HFFc6 (cell line): ENCODE data around the gene ISL1. TPM values are rescaled to one million over a fixed set of nuclear protein-coding genes. Genes with fewer than 3 reads are reported as not detected.

ENCODE experiments used
- DNase-seq: peaks from one replicate; pipeline ENCODE4 v3.0.0-alpha.2; 2018
- H3K27ac Mint-ChIP-seq: 2 replicates; pipeline ENCODE4 v1.8.0; 2020; ENCODE audit warnings: mild to moderate bottlenecking, mixed read lengths
- H3K27me3 Mint-ChIP-seq: 2 replicates; pipeline ENCODE4 v1.8.0; 2021; ENCODE audit warnings: mild to moderate bottlenecking, moderate library complexity, mixed read lengths; ENCODE audit not compliant: insufficient read depth
- H3K36me3 Mint-ChIP-seq: 2 replicates; pipeline ENCODE4 v1.8.0; 2021; ENCODE audit warnings: low read depth, mixed read lengths
- H3K4me1 Mint-ChIP-seq: 2 replicates; pipeline ENCODE4 v1.8.0; 2020; ENCODE audit warnings: low read depth, mixed read lengths
- H3K4me3 Mint-ChIP-seq: 2 replicates; pipeline ENCODE4 v1.8.0; 2020; ENCODE audit warnings: mild to moderate bottlenecking, moderate library complexity, mixed read lengths
- H3K9me3 Mint-ChIP-seq: 2 replicates; pipeline ENCODE4 v1.8.0; 2020; ENCODE audit warnings: mild to moderate bottlenecking, mixed read lengths
- CTCF ChIP-seq: fragments of 200-600 bp; sonication (generic); IDR thresholded peaks from 2 replicates; pipeline ENCODE4 v1.5.0; 2021; ENCODE audit warnings: antibody characterized with exemption, mild to moderate bottlenecking
- total RNA-seq, 6 experiments: library from RNA; stranded (reverse); fragmentation: NEBNext Ultra II Directional; extraction: Animal tissue kit (Norgen Biotek cat#: 25700); gene quantifications; 2 replicates in 1 of 6; 3 replicates in 5 of 6; pipeline ENCODE4 v1.2.3, GENCODE V29; 2021

ISL1 gene
- total RNA-seq, 6 experiments from 2014 or later: 0.48 to 4.1 (median 0.67) TPM

GRCh38 chr5:51378061-51378409 is 5.2 kb upstream of the ISL1 start:
- Mint-ChIP-seq H3K27me3 (no peaks in the 10 kb centered on the region; the same call in 1 of the 2 replicates), H3K36me3 (no peaks in the 10 kb centered on the region), H3K9me3 (no peaks in the 10 kb centered on the region), H3K4me1 (peaks cover 49% of the 10 kb centered on the region; the same call in 1 of the 2 replicates), H3K27ac (no peak overlapping the region), H3K4me3 (peak overlapping the region; percentile 89; the same call in 1 of the 2 replicates)
- DNase-seq: no peak
- no peak for TF ChIP-seq CTCF

GRCh38 chr5:51378448-51379330 is 4.6 kb upstream of the ISL1 start:
- Mint-ChIP-seq H3K4me1 (peaks cover 49% of the 10 kb centered on the region; the same call in 1 of the 2 replicates), H3K9me3 (no peaks in the 10 kb centered on the region), H3K4me3 (peak overlapping the region; percentile 89), H3K27me3 (peaks cover 4% of the 10 kb centered on the region; the same call in 1 of the 2 replicates), H3K27ac (peak overlapping the region; percentile 82; the same call in 1 of the 2 replicates), H3K36me3 (no peaks in the 10 kb centered on the region)
- no peak for TF ChIP-seq CTCF
- DNase-seq: peak; percentile 58

GRCh38 chr5:51379331-51379700 is 3.9 kb upstream of the ISL1 start:
- no peak for DNase-seq
- H3K9me3 Mint-ChIP-seq: no peaks in the 10 kb centered on the region
- peaks cover 49% of the 10 kb centered on the region; the same call in 1 of the 2 replicates for H3K4me1 Mint-ChIP-seq
- H3K36me3 Mint-ChIP-seq: no peaks in the 10 kb centered on the region
- peak overlapping the region; percentile 89 for H3K4me3 Mint-ChIP-seq
- TF ChIP-seq CTCF: no peak
- H3K27me3 Mint-ChIP-seq: peaks cover 6% of the 10 kb centered on the region; the same call in 1 of the 2 replicates
- H3K27ac Mint-ChIP-seq: peak overlapping the region; percentile 82; the same call in 1 of the 2 replicates

- Mint-ChIP-seq H3K4me1 (peaks cover 58% of the 10 kb centered on the region; the same call in 1 of the 2 replicates), H3K36me3 (no peaks in the 10 kb centered on the region), H3K27ac (peak overlapping the region; percentile 29; the same call in 1 of the 2 replicates), H3K9me3 (no peaks in the 10 kb centered on the region), H3K27me3 (peaks cover 10% of the 10 kb centered on the region), H3K4me3 (peak overlapping the region; percentile 98)
- DNase-seq: peak; percentile 48
- TF ChIP-seq CTCF: peak; percentile 85
Observed at GRCh38 chr5:51380603-51381207, 2.5 kb upstream of the ISL1 start.

- H3K27ac Mint-ChIP-seq: peak overlapping the region; percentile 90; the same call in 1 of the 2 replicates
- H3K9me3 Mint-ChIP-seq: no peaks in the 10 kb centered on the region
- no peaks in the 10 kb centered on the region for H3K36me3 Mint-ChIP-seq
Observed at GRCh38 chr5:51381761-51382474, 1.3 kb upstream of the ISL1 start.

More at GRCh38 chr5:51381761-51382474, 1.3 kb upstream of the ISL1 start:
- Mint-ChIP-seq H3K27me3 (peaks cover 10% of the 10 kb centered on the region), H3K4me1 (peaks cover 70% of the 10 kb centered on the region; the same call in 1 of the 2 replicates), H3K4me3 (peak overlapping the region; percentile 98)
- TF ChIP-seq CTCF: no peak
- DNase-seq: no peak
